GM12892 (cell line): ENCODE measurements around the gene KLK11.

Source experiments
- DNase-seq: peaks from one replicate; pipeline ENCODE4 v3.0.0; 2011; ENCODE audit not compliant: insufficient read length
- FAIRE-seq: peaks from 2 replicates; lab custom pipeline; 2011; peaks lifted over from hg19 to GRCh38; lab: Jason Lieb, UNC
- POLR2A ChIP-seq: IDR thresholded peaks from 2 replicates; pipeline ENCODE4 v1.6.1; 2011; ENCODE audit warnings: low read depth, low read length, control low read depth
- POLR2AphosphoS5 ChIP-seq: IDR thresholded peaks from 2 replicates; pipeline ENCODE4 v1.6.1; 2011; ENCODE audit warnings: low read depth, low read length, control low read depth
- TAF1 ChIP-seq: IDR thresholded peaks from 2 replicates; pipeline ENCODE4 v1.6.1; 2011; ENCODE audit warnings: low read depth, mild to moderate bottlenecking, control low read depth, low read length, borderline replicate concordance

Gene KLK11

GRCh38 chr19:50975766-50976165 is 50.6 kb downstream of the KLK11 start:
- TF ChIP-seq TAF1, result no peak
- no peak for TF ChIP-seq POLR2AphosphoS5
- DNase-seq (no peak), FAIRE-seq (no peak)

GRCh38 chr19:50974702-50975556 is 51.5 kb downstream of the KLK11 start:
- FAIRE-seq, result no peak
- DNase-seq, result no peak
- no peak for TF ChIP-seq TAF1
- no peak for TF ChIP-seq POLR2AphosphoS5
- no peak for TF ChIP-seq POLR2A

GRCh38 chr19:50972795-50973376 is 53.5 kb downstream of the KLK11 start:
- FAIRE-seq (no peak), DNase-seq (no peak)
- no peak for TF ChIP-seq POLR2A
- no peak for TF ChIP-seq TAF1
- no peak for TF ChIP-seq POLR2AphosphoS5
